GM18909 (cell line): Measurements from ENCODE around the gene AUTS2.

ENCODE experiments used
- ATAC-seq: cut with Tn5 transposase; IDR thresholded peaks from one replicate; pipeline ENCODE4 v1.9.1; 2021; ENCODE audit warnings: mild to moderate bottlenecking; ENCODE audit not compliant: unreplicated experiment, poor library complexity

AUTS2 gene

GRCh38 chr7:69860941-69861622 lies 262.8 kb downstream of the AUTS2 start:
- no peak for ATAC-seq

DNA sequence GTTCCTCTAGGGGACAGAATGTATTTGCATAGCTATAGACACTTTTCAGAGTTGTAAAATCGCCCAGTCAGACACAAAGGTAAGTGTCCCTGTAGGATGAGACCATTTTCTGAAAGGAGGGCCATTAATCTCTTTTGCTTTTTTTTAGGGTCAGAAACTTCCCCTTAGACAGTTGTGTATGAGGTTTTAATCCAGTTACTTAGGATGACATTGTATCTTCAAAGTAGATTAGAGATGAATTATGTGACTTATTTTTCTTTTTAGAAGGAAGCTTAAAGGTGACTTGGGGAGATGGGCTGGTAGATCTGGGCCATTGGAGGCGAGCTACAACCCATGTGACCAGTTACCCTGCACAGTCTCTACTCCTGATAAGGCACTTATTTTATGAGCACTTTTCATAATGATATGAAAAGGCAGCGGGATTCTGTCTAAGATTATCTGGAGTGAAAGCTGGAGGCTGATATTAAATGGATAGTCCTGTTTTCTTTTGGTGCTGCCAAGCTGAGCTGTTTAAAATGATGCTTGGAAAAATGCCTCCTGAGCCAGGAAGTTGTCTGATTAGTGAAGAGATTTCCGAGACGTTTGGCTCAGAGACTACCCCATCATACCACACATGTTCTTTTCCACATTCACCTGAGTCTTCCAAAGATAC lies 264.3 kb downstream of the AUTS2 start:
- ATAC-seq, result no peak

DNA sequence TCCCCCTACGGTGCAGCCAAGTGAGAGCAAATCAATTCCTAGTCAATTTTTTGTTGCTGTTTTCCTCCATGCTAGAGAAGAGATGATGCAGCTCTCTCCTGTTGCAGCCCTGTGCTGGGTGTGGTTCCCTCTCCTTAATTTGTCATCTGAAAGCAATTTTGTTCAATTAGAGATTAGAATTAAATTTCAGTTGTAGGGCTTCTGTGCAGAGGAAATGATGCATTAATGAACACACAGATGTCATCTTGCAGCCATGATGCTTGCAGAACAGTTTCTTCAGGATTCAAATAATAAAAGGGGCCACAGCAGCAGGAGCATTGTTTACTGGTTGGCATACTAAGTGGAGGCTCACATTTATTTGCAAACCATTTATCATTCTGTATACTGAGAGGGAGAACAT lies 266.0 kb downstream of the AUTS2 start:
- ATAC-seq, result no peak

- ATAC-seq, result no peak
Observed at GRCh38 chr7:69864822-69865221, 266.5 kb downstream of the AUTS2 start.

GRCh38 chr7:69868921-69869320 lies 270.6 kb downstream of the AUTS2 start:
- no peak for ATAC-seq

GRCh38 chr7:69871213-69871885 lies 273.1 kb downstream of the AUTS2 start:
- ATAC-seq, result no peak

GRCh38 chr7:69871886-69872569 lies 273.8 kb downstream of the AUTS2 start:
- ATAC-seq, result no peak

DNA sequence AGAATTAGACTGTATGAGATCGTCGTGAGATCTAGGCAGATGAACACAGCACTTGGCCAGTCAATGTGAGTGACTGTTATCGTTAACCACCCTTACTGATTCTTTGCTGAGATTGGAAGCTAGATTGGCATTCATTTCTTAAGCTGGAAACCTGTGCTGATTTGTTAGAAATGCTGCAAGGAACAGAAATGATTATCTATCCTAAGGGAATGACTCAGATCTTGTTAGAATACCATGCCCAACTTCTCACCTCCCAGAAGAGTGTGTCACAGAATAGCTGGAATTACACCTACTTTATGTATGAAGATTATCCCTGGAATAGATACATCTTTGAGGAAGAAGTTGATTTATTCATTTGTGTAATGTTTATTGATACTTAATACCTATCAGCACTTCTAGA lies 275.2 kb downstream of the AUTS2 start:
- no peak for ATAC-seq

DNA sequence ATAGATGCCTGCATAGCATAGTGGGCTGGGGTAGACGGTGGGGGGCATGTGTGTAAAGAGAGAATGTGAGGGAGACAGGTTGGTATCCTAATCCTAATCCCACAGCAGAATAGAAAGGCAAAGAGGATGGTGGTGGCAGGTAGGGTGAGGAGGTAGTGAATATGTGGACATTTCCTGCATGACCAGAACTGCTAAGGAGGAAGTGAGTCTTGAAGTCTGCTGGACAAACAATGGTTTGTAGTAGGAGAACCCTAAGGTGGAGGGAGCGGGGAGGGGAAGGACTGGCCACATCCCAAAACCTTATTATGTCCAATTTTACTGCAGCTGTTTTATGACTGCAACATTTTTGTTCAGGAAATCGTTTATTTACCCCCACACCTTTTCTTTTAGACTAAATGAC lies 279.7 kb downstream of the AUTS2 start:
- ATAC-seq, result no peak

- ATAC-seq, result no peak
Observed at GRCh38 chr7:69878591-69878990, 280.3 kb downstream of the AUTS2 start.

- ATAC-seq, result no peak
Observed at GRCh38 chr7:69879989-69880388, 281.7 kb downstream of the AUTS2 start.

GRCh38 chr7:69880840-69881239 lies 282.6 kb downstream of the AUTS2 start:
- no peak for ATAC-seq

- no peak for ATAC-seq
Observed at GRCh38 chr7:69882269-69882668, 284.0 kb downstream of the AUTS2 start.

DNA sequence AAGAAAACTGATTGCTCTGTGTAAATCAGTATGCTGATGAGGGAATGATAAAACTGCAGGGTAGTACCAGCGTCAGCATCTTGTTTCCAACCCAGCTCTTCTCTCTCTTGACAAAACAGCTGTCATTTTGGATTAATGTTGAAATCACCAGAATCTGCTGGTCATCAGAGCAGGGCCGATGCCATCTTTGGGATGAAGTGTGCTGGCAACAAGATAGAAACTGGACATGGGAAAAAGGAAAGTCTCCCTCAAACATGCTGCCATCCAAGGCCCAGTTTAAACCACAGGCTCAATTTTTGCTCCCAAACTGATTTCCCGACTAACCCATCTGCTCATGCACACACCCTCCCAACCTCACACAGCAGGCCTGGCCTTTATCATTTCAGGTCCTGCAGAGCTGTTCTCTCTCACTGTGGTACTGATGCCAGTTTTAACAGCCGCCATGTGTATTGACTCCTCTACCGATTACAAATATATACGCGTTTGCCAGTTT lies 285.2 kb downstream of the AUTS2 start:
- no peak for ATAC-seq

DNA sequence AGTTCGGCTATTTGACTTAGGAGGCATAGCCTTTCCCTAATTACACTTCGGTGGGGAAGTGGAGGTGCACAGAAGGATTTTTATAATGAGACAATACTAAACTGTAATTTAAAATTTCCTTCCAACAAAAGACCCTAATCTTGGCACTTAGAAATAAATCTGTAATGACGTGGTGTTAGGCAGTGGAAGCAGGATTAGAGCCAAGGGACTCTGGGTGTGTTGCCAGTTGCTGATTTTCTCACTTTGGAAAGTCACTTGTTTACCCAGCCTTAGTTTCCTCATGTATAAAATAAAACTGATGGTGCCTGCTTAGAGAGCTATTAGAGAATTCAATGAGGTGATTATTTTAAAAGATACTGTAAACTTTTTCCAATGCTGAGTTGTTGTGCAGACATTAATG lies 287.2 kb downstream of the AUTS2 start:
- ATAC-seq, result no peak

DNA sequence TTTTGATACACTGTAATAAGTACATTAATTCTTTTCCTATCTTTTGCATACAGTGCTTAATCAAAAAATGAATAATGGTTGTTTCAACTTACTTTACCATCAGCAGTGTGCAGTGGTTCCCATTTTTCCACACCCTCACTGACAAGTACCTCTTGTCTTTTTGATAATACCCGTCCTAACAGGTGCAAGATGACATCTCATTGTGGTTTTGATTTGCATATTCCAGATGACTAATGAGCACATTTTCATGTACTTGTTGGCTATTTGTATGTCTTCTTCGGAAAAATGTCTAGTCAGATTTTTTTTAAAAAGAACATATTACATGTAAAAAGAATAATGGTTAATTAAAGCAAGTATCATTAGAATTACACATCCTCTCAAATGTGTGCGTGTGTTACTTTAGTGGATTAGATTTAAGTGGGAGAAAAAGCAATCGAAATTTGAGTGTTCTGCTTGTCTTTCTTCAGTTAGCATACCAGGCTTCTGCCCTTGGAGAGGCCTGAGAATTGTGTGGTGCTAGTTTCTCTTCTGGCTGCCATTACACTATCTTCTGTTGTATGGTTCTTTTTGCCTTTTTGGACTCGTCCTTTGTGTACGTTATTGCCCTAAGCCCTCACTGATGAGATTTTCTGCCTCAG lies 291.2 kb downstream of the AUTS2 start:
- ATAC-seq, result peak; percentile 71

DNA sequence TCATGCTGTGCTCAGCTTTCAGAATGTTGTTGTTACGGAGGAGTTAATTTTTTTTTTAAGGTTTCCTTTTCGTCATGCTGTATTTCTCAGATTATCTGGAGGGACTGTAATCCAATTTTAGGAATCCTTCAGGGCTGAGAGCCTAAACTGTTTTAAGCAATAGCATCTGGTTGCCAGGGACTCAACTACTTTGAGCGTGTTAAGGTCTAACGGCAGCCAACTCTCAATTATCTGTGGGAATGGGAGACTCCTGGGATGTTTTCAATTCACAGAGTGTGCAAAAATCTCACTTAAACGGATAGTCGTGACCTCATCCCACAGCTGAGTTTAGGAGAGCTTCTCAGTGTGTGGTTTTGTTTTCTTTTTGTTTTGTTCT lies 291.7 kb downstream of the AUTS2 start:
- no peak for ATAC-seq

- no peak for ATAC-seq
Observed at GRCh38 chr7:69892790-69893189, 294.5 kb downstream of the AUTS2 start.

GRCh38 chr7:69893906-69894305 lies 295.6 kb downstream of the AUTS2 start:
- no peak for ATAC-seq

DNA sequence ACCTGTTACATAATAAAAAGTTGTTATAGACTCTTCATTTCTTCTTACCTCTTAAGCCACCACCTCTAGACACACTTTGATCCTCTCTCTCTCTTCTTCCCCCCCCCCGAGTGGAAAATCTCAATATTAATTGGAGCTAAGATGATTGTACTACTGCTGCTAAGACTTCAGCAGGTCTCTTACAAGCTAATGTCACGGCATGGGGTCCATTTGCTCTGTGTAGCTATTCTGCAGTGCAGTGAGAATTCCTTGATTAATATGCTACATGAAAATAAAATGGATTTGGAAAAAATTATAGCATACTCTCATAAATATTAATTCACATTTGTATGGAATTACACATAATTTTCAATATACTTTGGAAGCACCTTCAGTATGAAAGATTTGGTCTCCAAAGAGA lies 297.2 kb downstream of the AUTS2 start:
- ATAC-seq, result no peak

DNA sequence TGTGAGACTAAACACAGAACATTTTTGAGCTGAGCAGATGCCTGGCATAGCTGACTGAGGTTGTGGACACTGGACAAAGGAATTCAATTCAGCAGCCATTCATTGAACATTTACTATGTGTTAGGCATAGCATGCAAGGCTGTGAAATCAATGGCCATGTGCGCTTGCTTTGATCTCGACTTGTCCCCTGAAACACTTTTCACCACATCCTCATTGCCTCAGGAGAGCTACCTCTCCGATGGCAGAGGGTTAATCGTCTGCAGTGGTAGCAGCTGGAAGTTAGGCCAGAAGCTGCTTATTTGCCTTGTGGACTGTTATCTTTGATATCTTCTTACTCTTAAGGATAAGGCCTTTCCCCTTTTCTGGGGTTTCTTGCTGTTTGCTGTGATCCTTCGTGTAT lies 297.8 kb downstream of the AUTS2 start:
- no peak for ATAC-seq
